C1 segment of cervical spinal cord (tissue), 14 donors: ENCODE measurements around the gene VPREB3.
A peak's percentile ranks its signal among the peaks of the same experiment; 100 is the strongest.

Experiments
- DNase-seq, 14 donors: peaks; one replicate each; lab custom pipeline; 2025; lab: John Stamatoyannopoulos, UW

VPREB3 gene

DNA sequence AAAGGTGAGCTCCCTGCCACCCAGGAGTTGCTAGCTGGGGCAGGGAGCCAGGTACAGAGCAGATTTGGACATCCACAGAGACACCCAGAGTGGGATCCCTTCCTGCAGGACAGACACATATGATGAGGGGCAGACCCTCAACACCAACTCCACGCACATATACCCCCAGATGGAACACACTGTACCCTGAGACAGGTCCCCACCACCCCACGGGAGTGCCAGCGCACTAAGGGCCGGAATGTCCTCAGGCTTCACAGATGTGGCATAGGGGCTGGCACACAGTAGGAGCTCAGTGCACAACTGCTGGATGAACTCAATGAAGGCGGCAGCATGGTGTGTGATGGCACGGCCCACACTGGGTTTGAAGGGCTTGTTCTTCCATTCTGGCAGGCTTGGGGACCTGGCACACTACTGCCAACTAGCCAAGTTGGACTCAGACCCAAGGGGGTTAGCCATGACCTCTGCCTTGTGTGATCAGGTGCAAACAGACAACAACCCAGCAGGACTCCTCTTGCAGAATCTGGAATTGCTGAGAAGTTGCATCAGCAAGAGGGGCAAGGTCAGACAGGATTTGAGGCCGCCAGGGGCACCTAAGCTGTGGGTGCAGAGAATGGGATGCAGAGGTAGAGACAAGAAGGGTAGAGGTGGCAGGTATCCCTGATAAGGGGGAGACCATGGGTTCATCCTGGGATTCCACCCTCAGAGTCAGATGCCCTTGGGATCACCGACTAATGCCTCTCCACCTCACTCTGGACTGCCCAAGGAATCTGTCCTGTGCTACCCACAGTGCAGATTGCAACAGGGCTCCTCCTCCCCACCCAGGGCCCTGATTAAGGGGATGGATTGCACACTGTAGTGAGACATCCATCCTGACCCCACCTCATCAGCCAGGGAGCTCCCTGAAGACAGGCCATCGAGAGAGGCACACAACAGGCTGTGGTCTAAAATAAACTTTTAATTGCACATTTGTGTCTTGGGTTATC lies 11.0 kb upstream of the VPREB3 start:
- no peak for DNase-seq

DNA sequence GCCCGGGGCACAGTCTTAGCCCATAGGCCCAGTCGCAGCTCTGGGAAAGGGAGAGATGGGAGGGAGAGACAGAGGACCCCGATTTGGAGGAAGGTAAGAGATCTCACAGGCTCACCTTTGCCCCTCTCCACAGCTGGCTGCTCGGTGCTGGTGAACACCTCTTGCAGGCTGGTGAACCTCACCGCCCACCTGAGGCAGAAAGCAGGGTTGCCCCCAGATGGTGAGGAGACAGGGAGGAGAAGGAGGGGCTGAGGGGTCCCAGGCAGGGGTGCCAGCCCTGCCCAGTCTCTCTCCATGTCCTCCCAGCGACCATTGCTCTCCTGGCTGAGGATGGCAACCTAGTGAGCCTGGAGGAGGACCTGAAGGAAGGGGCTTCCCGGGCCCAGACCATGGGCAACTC lies 9.7 kb upstream of the VPREB3 start:
- no peak for DNase-seq

DNA sequence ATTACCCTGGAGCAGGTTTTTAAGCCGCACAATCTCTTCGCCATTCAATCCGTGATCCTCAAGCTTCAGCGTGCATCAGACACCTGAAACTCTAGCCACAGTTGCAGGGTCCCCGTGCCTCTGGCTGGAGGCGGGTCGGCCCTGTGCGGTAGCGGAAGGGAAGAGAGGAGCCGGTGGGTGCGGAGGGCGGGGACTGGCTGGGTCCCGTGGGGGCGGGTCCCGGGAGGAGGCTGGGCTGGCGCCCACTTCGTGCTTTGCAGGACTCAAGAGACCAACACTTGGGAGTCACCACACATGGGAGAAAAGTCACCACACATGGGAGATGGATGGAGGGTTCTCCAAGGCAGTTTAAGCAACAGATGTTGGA lies 9.3 kb upstream of the VPREB3 start:
- DNase-seq = no peak

DNA sequence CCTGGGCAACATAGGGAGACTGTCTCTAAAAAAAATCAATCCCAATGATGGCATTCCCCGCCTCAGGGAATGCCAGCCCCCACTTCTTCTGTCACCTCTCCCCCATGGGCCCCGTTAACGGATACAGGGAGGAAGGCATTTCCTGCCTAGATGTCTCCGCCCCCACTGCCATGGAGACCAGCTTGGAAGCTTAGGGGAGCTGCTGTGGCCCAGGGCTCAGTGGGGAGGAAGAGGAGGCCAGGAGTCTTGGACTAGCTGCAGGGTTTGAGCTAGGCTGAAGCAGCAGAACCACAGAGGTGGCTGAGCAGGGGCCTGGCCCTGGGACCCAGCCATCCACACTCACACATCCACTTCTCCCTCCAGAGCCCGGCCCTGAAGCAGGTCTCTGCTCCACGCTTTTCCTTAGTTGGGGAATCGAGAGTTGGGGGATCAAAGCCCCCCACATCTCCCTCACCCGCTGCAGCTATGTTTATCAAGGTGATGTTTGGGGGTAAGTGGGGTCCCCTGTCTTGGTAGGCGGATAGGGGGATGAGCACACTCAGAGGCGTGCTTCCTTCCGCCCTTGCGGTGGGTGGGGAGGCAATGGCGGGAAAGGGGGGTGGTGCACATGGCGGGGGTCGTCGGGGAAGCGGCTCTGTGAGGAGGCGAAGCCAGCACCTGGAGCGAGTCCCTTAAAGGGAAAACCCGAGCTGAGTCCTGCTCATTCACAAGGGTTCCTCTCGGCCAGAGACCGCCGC lies 8.8 kb upstream of the VPREB3 start, which contains the start of gene C22orf15:
Gene C22orf15, plus strand, starts transcription at position 149 of the 737 bp plus-strand sequence. Its CDS starts 317 bp downstream, at position 466.
- DNase-seq = no peak

DNA sequence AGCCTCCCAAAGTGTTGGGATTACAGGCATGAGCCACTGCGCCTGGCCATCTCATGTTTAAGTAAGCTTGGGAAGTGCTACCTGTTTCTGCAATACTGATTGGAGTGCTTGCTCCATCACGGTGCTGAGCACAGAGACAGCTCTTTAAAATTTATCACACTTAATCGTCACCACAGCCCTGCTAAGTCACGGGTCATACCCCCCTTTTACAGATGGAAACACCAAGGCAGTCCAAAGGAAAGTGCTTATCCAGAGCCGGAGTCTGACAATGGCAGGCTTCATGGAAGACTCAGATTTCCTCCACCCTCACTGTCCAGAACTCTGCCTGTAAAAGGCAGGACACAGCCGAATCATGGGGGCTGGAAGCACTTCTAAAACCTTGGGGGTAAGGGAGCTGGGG lies 5.8 kb upstream of the VPREB3 start:
- DNase-seq = no peak

DNA sequence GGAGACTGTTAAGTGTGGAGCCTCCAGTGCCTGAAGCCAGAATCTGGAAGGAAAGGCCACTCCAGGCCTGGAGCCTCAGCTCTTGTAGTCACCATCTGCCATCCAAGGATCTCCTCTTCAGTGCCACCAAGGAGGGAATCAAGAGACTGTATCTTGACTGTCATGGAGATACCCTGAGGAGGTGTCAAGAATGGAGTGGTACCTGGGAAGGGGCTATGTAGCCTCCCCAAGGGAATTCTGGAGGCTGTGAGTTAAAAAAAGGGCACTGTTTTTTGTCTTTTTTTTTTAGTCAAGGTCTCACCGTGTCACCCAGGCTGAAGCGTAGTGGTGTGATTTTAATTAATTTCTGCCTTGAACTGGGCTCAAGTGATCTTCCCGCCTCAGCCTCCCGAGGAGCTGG lies 5.3 kb upstream of the VPREB3 start:
- no peak for DNase-seq

DNA sequence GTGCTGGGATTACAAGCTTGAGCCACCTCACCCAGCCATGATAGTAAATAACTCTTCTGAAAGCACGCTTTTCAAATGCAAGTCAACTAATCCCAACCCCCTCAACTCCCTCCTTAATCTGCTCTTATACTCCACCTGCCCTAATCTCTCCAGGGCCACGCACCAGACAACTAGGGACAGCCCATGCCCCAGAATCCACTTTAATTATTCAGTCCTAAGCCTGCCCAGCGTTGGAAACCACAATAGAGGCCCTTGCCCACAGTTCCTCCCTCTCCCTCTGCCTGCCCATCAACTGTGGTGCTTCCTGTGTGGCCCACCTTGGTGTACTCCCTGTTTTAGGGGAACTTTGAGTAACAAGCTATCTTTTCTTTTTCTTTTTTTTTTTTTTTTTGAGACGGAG lies 2.7 kb upstream of the VPREB3 start:
- DNase-seq = no peak

DNA sequence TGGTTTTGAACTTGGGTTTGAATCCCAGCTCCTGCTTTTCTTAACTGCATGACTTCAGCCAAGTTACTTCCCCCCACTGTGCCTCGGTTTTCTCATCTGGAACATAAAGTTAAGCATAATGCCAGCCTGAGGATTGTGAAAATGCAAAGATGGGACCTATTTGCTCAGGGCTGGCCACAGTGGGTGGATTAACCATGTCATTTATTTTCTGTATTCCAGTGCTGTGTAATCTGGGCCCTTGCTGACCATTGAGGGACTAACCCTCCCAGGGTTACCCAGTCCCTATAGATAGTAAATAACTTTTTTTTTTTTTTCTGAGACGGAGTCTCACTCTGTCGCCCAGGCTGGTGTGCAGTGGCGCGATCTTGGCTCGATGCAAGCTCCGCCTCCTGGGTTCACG lies 1.5 kb upstream of the VPREB3 start:
- no peak for DNase-seq

DNA sequence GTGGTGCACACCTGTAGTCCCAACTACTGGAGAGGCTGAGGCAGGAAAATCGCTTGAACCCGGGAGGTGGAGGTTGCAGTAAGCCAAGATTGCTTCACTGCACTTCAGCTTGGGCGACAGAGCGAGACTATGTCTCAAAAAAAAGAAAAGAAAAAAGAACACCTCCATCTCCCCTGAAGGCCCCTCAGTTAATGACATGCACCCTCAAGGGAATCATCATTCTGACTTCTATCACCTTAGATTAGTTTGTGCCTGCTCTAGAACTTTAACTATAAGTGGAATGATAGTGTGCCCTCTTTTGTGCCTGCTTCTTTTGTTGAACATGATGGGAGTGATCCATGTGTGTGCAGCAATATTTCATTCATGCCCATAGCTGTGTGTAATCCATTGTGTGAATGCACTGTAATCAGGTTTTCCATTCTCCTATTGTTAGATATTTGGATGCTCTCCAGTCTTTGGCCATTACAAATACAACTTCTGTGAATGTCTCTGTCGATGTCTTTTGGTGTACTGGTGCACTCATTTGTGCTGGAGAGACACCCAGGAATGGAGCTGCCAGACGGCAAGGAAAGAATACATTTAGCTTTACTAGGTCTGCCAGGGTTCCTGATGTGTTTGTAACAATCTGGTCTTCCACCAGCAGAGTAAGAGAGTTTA lies 883 bp upstream of the VPREB3 start:
- no peak for DNase-seq

DNA sequence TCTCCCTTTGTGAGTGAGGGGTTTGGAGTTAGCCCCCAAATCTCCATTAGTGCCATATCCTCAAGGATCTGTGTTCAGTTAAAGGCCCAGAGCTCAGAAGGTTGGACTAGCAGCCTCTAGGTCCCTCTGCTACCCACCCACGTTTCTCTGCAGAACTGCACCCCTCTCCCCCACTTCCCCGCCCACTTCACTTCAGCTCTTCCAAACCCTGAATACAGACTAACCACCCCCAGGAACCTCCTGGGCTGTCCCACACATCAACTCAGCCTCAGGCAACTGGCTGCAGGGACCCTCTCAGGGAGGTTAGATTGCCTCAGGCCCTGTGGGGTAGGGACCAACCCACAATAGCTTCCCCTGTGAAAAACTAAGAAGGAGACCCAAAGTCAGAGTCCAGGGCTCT lies 840 bp downstream of the VPREB3 start:
- no peak for DNase-seq

DNA sequence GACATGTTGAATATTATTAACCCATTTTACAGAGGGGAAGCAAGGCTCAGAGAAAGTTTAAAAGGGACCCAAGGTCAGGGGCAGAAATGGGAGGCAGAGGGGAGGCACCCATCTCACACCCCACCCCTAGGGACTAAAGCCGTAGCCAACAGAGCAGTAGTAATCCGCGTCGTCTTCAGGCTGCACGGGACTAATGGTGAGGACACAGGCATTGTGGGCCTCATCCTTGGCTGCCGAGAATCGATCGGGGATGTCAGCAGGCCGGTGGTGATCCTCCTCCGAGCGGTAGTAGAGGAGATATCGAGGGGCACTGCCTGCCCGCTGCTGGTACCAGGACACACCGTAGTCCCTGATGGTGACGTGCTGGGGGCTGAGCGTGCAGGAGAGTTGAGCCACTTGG lies 1.5 kb downstream of the VPREB3 start:
- no peak for DNase-seq

DNA sequence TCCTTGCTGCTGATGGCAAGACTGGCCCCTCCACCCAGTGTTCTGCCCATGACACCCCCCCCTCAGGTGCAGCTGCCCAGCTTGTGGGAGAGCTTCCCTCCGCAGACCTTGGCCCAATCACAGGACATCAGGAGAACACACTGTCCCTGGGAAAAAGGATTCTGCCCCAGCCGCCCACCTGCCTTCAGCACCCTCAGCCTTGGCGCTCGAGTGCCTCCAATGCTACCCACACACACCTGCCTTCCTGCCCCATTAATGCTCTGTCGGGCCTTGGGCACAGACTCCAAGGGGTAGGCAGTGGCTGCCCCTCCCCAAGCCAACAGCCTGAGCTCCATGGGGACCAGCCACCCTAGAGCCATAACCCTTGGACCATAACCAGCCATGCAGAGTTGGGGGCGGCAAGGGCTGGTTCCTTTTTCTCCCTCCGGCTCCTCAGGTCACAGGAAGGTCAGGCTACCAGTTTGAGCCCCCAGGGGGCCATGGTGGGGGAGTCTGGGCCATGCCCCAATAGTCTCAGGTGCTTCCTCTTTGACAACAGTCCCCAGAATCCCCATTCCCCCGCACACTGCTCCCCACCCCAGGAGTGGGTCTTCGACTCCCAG lies 2.0 kb downstream of the VPREB3 start:
- DNase-seq = no peak

DNA sequence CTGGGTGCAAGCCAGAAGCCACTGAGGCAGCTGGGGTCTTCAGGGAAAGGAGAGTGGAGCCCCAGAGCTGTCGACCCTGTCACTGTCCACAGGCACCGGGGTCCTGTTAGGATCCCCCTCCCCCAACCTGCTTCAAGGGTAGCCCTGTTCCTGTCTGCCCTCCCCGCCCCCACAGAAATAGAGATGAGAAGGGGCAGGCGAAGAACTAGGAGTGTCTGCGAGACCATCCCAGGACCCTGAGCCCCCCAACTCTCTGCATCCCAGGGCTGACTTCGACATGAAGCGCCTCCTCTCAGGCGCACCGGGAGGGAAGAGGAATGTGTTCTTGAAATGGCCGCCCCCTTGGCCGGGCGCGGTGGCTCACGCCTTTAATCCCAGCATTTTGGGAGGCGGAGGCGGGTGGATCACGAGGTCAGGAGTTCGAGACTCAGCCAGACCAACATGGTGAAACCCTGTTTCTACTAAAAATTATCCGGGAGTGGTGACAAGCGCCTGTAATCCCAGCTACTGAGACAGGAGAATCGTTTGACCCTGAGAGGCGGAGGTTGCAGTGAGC lies 2.7 kb downstream of the VPREB3 start:
- DNase-seq = peak in 3 of 14 donors; percentile 58 to 60 (median 59)

DNA sequence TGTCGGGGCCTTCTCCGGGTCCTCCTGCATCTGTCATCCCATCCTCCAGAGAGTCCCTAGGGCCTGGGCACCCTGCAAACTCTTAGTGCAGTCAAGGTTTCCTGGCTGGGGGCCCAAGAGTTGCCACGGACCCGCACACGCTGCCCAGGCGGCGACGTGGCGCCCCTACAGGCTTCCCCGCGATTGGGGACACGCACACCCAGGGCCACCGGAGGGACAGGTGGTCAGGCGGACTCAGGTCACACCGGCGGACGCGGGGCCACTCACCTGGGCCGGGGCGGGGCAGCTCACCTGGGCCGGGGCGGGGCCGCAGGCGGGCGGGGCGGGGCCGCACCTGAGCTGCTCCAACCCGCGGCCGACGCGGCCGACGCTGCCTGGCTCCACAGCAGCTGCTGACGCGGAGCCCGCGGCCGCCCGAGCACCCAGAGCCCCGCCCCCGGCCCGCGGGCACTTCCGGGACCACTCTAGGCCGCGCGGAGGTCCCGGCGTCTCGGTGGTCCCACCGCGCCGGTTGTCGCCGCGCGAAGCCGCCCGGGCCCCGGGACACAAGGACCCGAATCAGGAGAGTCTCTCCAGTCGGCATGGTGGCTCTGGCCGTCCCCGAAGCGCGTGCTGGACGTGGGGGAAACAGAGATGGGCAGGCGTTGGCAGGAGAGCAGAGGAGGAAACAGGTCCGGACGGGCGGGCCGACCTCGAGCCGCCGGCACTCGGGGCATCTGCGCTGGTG lies 3.3 kb downstream of the VPREB3 start, which contains the start of gene ZNF70:
Gene ZNF70, minus strand, starts transcription at position 399 of the 727 bp plus-strand sequence. CDS start 5,972 bp downstream, outside the sequence.
- DNase-seq = peak in 13 of 14 donors; percentile 28 to 84 (median 61)

DNA sequence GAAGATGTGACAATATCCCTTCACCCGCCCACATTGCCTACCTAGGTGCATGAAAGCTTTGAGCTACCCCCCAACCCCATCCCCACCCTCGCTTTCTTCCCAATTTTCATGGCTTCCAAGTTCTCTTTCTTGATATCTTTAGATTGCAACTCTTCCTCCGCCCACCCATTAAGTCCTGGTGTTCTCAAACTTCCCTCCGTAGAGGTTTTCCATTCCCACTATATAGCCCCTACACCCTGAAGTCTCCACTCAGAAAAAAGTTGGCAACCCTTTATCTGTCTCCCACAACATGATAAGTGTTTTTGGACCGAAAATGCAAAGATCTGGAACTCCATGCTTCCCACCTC lies 3.9 kb downstream of the VPREB3 start:
- DNase-seq = no peak

DNA sequence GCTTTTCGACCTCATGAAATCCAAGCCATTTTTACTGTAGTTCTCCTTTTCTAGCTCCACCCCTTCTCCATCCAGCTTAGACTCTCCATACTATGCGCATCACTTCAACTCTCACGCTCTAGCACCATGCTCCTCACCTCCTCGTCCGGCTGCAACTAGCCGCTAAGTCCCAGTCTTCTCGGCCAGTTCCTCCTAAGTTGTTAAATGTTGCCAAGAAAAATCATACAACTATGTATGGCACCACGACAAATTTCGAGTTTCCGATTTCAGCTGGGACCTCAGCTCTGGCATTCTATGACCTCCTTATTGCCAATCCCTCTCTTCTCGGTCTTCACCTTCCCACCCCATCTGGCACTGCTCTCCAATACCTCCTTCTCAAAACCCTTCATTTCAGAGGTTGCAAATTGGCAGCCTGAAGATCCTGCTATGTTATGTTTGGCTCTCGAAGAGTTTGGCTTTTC lies 4.4 kb downstream of the VPREB3 start:
- no peak for DNase-seq

DNA sequence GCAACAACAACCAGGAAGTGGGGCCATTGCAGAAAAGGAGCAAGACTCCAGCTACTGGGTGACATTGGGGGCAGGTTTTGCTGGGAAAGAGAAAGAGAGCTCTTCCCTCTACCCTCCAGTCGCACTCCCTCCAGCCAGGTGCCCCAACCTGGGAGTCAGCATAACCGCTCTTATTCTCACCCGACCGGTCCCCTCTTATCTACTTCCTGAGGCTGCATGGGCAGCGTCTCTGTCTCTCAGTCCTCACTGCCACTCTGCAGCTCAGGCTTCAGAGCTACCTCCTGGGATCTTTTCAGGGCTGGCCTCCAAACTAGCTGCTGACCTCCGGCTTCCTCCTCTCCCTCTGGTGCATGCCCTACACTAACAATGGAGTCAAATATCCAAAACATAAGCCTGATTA lies 8.4 kb downstream of the VPREB3 start:
- no peak for DNase-seq

DNA sequence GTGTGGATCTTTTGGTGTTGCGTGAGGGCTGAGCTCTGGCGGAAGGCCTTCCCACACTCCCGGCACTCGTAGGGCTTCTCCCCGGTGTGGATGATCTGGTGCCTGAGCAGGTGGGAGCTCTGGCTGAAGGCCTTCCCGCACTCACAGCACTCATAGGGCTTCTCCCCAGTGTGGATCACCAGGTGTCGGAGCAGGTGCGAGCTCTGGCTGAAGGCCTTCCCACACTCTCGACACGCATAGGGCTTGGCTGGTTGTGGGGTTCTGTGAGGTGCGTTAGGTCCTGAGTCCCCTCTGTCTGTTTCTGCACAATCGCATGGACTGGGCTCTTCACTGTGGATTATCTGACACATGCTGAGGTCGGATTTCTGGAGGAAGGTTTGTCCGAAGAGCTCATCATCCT lies 9.7 kb downstream of the VPREB3 start:
- no peak for DNase-seq

DNA sequence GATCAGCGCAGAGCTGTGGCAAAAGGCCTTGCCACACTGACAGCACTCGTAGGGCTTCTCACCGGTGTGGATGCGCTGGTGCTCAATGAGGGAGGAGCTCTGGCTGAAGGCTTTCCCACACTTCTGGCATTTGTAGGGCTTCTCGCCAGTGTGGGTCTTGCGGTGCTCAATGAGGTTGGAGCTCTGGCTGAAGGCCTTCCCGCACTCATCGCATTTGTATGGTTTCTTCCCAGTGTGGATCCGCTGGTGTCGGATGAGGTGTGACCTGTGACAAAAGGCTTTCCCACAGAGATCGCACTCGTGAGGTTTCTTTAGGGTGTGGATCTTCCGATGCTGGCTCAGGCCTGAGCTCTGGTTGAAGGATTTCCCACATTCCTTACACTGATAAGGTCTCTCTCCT lies 10.2 kb downstream of the VPREB3 start:
- DNase-seq = no peak

DNA sequence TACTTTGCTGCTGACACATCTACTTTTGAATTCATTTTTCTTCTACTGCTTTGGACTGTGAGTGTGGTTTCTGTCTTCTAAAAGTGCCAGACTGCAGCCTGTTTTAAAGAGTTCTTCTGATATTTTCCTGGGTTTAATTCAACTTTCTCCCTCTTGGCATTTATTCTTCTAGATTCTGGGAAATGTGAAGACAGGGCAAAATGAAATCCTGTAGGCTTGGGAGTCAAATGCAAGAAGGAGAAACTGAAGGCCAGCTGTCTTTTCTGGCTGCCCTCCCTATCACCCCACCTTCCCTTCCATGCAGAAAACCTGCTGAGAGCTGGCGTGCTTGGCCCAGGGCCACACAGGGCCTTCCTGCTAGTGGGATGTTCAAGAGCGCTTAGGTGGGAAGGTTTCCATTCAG lies 10.9 kb downstream of the VPREB3 start:
- peak in 1 of 14 donors; percentile 56 for DNase-seq
